HG03159 (cell line): ENCODE measurements around the gene ATP2A1.
"Not testable (repeated sequence)": the region's sequence is repeated elsewhere in the genome, so short reads cannot be mapped to it uniquely, and the experiment has no call there.

Experiments
- ATAC-seq: cut with Tn5 transposase; IDR thresholded peaks from one replicate; pipeline ENCODE4 v1.9.1; 2021; ENCODE audit warnings: mild to moderate bottlenecking, moderate library complexity; ENCODE audit not compliant: unreplicated experiment

ATP2A1 gene

DNA sequence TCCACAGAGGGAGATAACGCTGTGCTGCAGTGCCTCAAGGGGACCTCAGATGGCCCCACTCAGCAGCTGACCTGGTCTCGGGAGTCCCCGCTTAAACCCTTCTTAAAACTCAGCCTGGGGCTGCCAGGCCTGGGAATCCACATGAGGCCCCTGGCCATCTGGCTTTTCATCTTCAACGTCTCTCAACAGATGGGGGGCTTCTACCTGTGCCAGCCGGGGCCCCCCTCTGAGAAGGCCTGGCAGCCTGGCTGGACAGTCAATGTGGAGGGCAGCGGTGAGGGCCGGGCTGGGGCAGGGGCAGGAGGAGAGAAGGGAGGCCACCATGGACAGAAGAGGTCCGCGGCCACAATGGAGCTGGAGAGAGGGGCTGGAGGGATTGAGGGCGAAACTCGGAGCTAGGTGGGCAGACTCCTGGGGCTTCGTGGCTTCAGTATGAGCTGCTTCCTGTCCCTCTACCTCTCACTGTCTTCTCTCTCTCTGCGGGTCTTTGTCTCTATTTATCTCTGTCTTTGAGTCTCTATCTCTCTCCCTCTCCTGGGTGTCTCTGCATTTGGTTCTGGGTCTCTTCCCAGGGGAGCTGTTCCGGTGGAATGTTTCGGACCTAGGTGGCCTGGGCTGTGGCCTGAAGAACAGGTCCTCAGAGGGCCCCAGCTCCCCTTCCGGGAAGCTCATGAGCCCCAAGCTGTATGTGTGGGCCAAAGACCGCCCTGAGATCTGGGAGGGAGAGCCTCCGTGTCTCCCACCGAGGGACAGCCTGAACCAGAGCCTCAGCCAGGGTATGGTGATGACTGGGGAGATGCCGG is 54.3 kb downstream of the ATP2A1 start:
- ATAC-seq: no peak

DNA sequence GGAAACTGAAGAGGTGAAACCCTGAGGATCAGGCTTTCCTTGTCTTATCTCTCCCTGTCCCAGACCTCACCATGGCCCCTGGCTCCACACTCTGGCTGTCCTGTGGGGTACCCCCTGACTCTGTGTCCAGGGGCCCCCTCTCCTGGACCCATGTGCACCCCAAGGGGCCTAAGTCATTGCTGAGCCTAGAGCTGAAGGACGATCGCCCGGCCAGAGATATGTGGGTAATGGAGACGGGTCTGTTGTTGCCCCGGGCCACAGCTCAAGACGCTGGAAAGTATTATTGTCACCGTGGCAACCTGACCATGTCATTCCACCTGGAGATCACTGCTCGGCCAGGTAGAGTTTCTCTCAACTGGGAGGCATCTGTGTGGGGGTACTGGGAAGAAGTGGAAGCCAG is 54.9 kb downstream of the ATP2A1 start:
- ATAC-seq: no peak

GRCh38 chr16:28935346-28935745 is 57.1 kb downstream of the ATP2A1 start:
- no peak for ATAC-seq

DNA sequence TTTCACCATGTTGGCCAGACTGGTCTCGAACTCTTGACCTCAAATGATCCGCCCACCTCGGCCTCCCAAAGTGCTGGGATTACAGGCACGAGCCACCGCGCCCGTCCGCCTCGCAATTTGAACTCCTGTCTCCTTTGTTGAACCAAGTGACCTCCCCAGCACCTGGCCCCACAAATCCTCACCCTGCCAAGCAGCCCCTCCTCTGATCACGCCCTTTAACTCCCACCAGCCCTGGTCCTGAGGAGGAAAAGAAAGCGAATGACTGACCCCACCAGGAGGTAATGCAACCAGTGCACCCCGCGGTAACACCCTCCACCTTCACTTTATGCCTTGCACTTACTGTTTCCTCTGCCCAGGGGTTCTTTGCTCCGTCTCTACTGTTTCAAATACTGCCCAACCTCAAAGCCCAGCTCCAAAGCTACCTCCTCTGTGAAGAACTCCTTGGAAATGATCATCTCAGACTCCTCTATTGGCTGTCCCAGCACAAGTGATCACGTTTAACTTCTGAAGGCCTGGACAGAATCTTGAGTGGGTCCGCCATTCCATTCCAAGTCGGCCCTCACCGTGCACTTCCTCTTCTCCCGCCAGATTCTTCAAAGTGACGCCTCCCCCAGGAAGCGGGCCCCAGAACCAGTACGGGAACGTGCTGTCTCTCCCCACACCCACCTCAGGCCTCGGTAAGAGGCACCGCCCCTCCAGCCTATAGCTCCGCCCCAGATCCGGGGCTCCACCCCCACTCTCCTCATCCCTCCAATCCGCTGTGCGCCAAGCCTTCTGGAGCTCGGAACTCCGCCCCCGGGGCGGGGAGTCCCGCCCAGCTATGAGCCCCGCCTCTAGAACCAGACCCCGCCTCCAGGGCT is 57.9 kb downstream of the ATP2A1 start:
- ATAC-seq: peak; percentile 66

GRCh38 chr16:28936784-28937155 is 58.5 kb downstream of the ATP2A1 start:
- ATAC-seq: no peak

GRCh38 chr16:28937222-28937876 is 59.1 kb downstream of the ATP2A1 start:
- ATAC-seq: no peak

DNA sequence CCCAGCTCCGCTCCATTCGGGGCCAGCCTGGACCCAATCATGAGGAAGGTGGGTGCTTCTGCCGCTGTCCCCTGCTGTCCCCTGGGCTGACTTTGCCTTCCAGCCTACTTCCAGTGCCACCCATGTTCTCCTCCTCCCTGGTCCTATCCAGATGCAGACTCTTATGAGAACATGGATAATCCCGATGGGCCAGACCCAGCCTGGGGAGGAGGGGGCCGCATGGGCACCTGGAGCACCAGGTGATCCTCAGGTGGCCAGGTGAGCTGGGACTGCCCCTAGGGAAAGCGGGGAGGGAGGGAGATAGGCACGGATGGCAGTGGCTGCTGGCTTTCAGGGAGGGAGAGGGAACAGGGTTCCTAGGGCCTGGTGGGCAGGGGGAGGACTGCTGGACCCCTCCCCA is 60.4 kb downstream of the ATP2A1 start:
- ATAC-seq: no peak

DNA sequence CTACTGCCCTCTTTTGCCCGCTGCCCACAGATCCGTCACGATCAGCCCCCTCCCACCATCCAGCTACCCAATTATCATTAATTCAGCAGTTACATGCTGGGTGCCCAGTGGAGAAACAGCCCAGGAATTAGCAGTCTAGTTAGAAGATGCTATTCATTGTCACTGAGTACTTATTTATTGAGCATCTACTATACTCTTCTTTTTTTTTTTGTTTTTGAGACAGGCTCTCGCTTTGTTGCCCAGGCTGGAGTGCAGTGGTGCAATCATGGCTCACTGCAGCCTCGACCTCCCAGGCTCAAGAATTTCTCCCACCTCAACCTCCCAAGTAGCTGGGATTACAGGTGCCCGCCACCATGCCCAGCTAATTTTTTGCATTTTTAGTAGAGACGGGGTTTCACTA is 61.5 kb downstream of the ATP2A1 start:
- not testable (repeated sequence) for ATAC-seq

- ATAC-seq: no peak
Measured at GRCh38 chr16:28943281-28943680, 65.0 kb downstream of the ATP2A1 start.

- ATAC-seq: no peak
Measured at GRCh38 chr16:28946681-28947080, 68.4 kb downstream of the ATP2A1 start.

GRCh38 chr16:28950648-28951409 is 72.5 kb downstream of the ATP2A1 start, which contains the start of gene NFATC2IP:
Gene NFATC2IP, plus strand, starts transcription at chr16:28950937. Its CDS starts 75 bp downstream, at chr16:28951012.
- ATAC-seq: peak; percentile 83

GRCh38 chr16:28951410-28951943 is 73.2 kb downstream of the ATP2A1 start:
- no peak for ATAC-seq
